Measurements from ENCODE around the gene ACYP1.

The ACYP1 gene

DNA sequence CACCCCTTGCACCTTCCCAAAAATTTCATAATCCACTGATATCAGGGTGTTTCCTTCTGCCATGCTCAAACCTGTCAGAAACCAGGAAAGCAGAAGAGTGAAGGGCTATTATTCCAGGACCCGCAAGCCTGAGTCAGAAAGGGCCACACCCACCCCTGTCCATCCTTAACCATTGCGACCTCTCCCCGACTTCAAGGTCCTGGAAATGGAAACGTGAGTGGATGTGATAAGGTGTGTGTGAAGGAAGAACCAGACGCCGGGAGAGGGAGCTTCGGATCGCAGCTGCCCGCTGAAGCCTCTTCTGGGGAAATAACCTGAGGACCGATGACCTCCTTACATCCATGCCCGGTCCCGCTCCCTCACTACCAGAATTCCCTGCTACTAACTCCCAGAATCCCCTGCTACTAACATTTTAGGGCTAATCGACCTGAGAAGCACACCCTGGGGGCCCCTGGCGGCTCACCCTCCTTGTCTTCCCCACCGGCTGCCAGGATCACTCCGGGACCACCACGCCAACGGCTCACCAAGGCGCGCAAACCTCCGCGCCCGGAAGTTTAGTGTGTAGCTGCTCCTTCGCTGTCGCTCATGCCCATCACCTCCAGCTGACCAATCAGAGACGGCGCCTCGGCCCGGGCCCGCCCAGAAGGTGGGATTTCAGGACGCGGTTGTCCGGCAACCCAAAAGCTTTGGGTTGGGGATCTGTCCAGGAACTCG is at the start of gene ACYP1:
Gene ACYP1, minus strand, starts transcription at position 534 of the 714 bp plus-strand sequence. Its CDS starts 471 bp downstream, at position 63.
- peak; percentile 18 to 92 (median 80) for DNase-seq

DNA sequence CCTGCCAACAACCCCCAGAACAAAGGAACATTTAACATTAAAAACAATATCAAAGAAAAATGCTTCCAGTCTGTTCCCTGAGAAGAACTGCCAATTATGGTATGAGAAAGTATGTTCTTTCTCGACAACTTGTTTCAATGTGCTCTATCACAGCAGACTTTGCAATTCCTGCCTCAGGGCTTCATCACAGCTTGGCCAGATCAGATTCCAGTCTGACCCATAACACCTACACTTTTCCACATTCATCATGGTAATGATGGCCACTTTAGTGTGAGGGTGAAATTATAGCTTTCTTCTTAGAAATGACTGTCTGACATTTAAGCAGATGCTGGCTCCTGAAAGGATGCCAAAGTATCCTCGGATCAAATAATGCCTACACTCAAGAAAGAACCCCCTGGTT is 46.1 kb upstream of the ACYP1 start:
- DNase-seq, result no peak

GRCh38 chr14:75107186-75107585 is 43.4 kb upstream of the ACYP1 start:
- no peak for DNase-seq

GRCh38 chr14:75101491-75101890 is 37.7 kb upstream of the ACYP1 start:
- DNase-seq, result no peak

DNA sequence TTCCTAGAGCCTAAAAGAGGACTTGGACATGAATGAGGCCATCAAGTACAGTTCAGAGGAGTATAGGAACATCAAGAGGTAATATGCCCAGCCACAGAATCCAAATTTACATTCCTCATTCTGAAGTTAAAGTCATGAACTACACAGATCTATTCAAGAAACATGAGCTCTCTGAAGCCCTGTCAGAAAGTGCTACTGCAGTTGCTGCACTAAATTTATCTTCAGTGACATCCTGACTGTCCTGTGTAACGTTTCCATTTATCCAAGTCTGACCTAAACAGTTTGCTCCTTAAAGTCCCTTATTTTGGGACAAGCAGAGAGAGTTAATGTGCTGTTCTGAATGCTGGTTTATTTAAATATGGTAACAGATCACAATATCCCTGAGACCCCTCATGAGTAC is 34.9 kb upstream of the ACYP1 start:
- DNase-seq, result no peak

DNA sequence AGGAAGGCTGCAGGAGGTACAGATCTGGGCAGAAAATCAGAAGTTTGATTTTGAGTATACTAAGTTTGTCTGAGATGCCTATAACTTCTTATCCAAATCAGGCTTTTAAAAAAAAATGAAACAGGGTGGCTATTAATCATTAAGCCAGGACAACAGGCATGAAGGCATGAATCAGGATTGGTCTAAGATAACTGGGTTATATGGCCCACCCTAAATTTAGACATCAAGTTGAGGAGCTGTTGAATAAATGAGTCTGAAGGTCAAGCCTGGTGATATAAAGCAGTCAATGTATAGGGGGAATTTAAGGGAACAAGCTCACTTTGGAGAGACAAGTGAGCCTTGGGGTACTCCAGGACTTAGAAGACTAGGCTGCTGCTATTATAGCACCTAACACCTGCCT is 34.4 kb upstream of the ACYP1 start:
- DNase-seq, result no peak

DNA sequence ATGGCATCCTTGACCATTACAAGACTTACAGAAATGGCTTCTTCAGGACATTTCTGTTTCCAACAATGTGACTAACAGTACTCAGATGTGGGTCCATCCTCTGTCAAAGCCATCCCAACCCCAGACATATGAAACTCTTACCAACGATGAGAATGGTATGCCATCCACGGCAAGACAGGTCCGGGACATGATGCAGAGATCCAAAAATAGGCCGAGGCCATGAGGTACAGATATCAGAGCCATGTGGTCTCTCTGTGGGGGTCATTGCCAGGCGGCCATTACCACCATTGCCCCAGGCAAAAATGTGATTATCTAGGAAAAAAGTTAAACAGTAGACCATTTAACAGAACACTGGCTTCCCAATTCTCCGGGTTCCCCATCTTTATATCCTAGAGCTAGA is 33.1 kb upstream of the ACYP1 start:
- no peak for DNase-seq

DNA sequence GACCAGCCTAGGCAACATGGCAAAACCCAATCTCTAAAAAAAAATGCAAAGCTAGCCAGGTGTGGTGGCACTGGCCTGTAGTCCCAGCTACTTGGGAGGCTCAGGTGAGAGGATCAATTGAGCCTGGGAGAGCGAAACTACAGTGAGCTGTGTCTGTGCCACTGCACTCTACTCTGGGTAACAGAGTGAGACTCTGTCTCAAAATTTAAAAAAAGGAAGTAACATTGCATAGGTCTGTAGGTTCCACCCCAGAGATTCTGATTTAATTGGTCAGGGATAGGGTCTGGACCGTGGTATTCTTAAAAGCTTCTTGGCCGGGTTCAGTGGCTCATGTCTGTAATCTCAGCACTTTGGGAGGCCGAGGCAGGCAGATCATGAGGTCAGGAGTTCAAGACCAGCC is 31.9 kb upstream of the ACYP1 start:
- no peak for DNase-seq

GRCh38 chr14:75094896-75095295 is 31.1 kb upstream of the ACYP1 start:
- DNase-seq, result no peak

DNA sequence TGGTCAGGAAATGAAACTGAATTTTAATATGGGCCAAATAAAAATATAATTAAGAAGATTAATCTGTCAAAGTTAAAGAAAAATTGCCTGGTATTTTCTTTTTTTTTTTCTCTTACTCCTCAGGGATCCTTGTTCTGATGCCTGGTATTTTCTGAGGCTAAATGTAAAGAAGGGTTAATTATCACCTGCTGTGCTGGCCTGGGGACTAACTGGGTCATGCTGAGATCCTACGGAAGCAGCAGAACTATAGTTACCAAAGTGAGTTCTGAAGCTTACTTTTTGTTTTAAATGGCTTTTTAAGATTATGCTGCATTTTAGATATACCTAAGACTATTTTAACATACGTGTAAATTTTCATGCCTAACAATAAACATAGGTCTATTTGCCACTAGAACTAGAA is 28.9 kb upstream of the ACYP1 start:
- DNase-seq, result no peak

- DNase-seq, result peak in 1 of 56 donors; percentile 3
Measured at GRCh38 chr14:75091251-75091650, 27.4 kb upstream of the ACYP1 start.

- DNase-seq, result no peak
Measured at GRCh38 chr14:75090353-75090752, 26.5 kb upstream of the ACYP1 start.

- peak in 21 of 56 donors; percentile 2 to 60 (median 16) for DNase-seq
Measured at GRCh38 chr14:75088566-75089373, 24.9 kb upstream of the ACYP1 start.

DNA sequence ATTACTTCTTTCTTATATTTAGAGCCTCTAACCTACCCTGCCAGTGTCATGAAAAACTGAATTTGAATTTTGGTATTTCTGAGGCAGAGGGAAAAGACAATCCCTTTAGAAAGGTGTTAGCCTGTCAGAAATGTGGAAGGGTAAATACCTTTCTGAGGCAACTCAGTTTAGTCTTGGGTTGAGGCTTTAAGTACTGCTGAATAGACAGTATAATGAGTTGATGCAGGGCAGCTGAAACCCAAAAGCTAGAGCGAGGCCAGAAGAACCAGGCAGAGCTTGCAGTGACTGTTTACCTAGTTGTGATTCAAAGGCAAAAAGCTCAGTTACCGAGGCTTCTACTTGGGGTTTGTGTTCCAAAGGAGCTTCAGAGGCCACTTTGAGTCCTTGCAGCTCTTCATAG is 24.3 kb upstream of the ACYP1 start:
- no peak for DNase-seq

DNA sequence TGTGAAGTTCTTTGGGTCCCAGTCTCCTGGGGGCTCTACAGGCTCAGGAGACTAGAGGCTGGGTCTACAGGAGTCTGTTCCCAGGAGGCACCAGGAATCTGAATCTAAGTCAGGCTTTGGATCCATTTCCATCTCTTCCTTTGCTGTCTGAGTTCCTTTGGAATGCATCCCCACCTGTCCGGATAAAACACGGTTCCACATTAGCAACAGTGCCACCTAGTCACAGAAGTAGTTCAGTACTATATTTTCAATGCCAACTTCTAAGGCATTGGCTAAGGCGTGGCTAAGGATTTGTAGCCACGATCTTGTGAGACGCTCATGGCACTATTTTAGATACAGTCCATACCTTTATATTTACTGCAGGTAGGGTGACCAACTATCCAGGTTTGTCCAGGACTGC is 20.7 kb upstream of the ACYP1 start:
- no peak for DNase-seq

GRCh38 chr14:75083271-75083670 is 19.4 kb upstream of the ACYP1 start:
- DNase-seq, result no peak

DNA sequence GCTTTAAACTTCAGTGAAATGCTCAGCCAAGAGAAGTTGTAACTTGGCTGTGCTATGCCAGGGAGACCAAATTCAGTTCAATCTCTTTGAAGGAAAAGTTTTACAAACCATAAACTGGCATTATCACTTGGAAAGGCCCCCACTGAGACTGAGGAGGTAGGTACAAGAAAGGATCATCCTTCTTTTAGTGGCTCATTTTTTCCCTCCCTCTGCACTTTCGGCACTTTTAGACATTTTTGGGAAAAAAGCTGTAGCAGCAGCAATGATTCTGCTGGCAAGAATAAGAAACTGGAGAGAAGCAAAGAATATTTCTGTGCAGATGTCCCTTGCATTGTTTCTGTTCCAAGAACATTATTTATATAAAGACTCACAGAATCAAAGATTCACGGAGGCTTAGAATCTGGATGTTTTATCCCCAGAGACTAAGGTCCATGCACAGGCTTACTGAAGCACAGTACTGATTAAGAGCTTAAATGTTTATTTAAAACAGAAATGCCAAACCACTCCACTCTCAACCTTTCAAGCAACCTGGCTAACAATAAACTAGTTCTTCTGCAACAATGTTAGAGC is 17.9 kb upstream of the ACYP1 start:
- no peak for DNase-seq

- DNase-seq, result no peak
Measured at GRCh38 chr14:75079521-75079920, 15.7 kb upstream of the ACYP1 start.

DNA sequence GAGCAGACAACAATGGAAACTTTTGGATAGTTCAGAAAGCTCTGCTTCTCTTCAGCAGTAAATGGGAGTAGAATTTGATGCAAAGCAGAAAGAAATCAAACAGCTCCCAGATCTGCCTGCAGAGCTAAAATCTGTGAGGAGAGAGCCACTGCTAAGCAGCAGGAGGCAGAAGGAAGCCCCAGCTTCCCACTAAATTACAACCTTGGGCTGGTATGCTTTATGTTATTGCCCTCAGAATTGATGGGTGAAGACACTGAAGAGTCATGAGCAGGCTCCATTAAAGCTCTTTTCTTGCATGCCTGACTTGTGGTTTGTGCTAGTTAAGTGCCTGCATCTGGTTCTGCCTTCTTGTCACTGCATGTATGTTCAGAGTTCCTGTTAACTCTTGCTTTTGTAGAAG is 14.0 kb upstream of the ACYP1 start:
- no peak for DNase-seq

DNA sequence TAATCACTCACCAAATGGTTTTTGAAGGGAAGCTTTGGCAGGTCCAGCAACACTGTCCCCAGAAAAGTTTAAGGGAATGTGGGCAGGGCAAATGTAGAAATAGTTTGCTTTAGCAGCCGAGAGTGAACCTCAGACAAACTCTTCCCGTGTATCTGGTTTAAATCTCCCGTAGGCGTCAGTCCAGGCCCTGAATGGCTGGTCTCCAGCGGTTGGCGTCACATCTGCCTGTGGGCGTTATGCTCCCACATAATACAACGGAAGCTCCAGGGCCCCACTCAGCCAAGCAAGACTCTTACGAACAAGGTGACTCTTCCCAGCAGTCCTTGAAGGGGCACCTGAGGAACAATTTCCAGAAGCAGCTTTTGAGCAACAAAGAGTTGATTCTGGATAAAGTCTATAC is 6.6 kb upstream of the ACYP1 start:
- no peak for DNase-seq

GRCh38 chr14:75069811-75070145 is 6.0 kb upstream of the ACYP1 start:
- peak in 1 of 56 donors; percentile 48 for DNase-seq

DNA sequence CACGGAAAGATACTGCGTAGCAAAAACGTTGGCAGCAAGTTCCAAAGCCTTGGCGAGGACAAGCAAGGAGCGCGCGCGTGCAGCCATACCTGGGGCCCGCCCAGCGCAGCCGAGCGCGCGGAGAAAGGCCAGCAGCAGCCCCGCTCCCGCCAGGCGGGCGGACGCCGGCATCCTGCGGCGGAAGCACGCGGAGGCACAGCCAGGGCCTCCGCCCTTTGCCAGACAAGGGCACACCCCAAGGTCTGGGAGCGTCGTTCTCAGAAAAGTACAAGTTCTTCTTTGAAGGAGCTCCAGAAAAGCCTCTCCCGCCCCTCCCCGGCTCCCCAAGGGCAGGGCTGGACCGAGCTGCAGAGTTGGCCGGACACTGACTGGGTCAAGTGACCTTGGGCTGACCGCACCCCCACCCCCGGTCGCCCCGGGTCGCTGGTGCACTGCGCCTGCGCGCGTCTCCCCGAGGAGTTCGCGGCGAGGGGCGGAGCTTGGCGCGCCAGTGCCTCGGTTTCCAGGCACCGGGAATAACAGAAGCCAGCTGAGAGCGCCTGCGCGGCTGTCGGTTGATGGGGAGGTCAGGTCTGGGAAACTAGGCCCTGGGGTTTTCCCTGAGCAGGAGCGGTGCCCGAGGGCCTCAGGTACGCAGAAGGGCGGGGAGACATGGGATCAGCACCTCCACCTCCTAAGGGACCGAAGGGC is 5.4 kb upstream of the ACYP1 start, which contains the start of gene ZC2HC1C:
Gene ZC2HC1C, plus strand, starts transcription at position 521 of the 690 bp plus-strand sequence. CDS start 933 bp downstream, outside the sequence.
- peak; percentile 73 to 98 (median 91) for DNase-seq
